ENCODE results near the gene PPIF. TPM values are rescaled to one million over a fixed set of nuclear protein-coding genes. Genes with fewer than 3 reads are reported as not detected.
"Not testable (repeated sequence)": the region's sequence is repeated elsewhere in the genome, so short reads cannot be mapped to it uniquely, and the experiment has no call there.

Gene PPIF
- total and polyA plus RNA-seq, 4 donors: 22.2 to 84.3 (median 60.0) TPM

DNA sequence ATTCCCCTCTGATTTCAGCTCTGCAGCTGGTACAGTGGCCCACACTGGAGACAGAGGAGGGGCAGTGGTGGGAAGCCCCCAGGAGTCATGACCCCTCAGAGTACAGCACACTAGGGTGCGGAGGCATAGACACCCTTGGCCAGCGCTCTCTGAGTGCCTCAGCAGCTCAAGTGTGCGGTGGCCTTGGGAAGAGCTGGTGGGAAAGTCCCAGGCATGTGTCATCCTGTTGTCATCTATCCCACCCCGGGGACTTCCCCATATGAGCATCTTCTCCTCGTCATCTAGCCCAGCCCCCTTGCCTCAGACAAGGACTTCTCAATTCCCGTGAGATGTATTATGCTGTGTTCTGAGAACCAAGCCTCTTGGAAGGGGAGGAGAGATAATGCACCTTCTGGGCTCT is 15.6 kb upstream of the PPIF start:
- DNase-seq (ENCODE audit: low spot score): no peak
- WGBS: 75% methylated on average over 6 of the region's 6 CpGs
- Histone ChIP-seq H3K9ac (ENCODE audit: low read depth in 1 of 2, low read length in 2 of 2) (no peak overlapping the region), H3K36me3 (ENCODE audit: control insufficient read depth in 4 of 4, insufficient read depth in 3 of 4, low read depth in 1 of 4, low read length in 3 of 4) (no peaks in the 10 kb centered on the region), H3K9me3 (ENCODE audit: control insufficient read depth in 4 of 4, low read length in 3 of 4) (no peaks in the 10 kb centered on the region), H3K4me3 (ENCODE audit: low read depth in 1 of 3, low read length in 3 of 3) (no peak overlapping the region), H3K27me3 (ENCODE audit: control insufficient read depth in 4 of 4, insufficient read depth in 4 of 4, low read length in 3 of 4) (no peaks in the 10 kb centered on the region), H3K4me1 (ENCODE audit: control insufficient read depth in 4 of 4, insufficient read depth in 4 of 4, low read length in 3 of 4) (peaks cover 9 to 25% (median 21%) of the 10 kb centered on the region in 4 donors), H3K27ac (ENCODE audit: low read depth in 1 of 2, low read length in 2 of 2) (no peak overlapping the region)
- no peak for TF ChIP-seq RXRA (IDR thresholded peaks at IDR 0.05)
- no peak for TF ChIP-seq SP1 (IDR thresholded peaks at IDR 0.05)
- TF ChIP-seq, protein P1, sequence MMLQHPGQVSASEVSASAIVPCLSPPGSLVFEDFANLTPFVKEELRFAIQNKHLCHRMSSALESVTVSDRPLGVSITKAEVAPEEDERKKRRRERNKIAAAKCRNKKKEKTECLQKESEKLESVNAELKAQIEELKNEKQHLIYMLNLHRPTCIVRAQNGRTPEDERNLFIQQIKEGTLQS (IDR thresholded peaks at IDR 0.05): no peak
- TF ChIP-seq FOXA1 (IDR thresholded peaks at IDR 0.05): no peak
- no peak for TF ChIP-seq JUND (IDR thresholded peaks at IDR 0.05)
- TF ChIP-seq EGR1 (IDR thresholded peaks at IDR 0.05; ENCODE audit: low read depth in 2 of 2): no peak
- TF ChIP-seq, protein P2, sequence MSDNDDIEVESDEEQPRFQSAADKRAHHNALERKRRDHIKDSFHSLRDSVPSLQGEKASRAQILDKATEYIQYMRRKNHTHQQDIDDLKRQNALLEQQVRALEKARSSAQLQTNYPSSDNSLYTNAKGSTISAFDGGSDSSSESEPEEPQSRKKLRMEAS (IDR thresholded peaks at IDR 0.05): no peak
- no peak for TF ChIP-seq ZBTB33 (IDR thresholded peaks at IDR 0.05)
- TF ChIP-seq RAD21 (IDR thresholded peaks at IDR 0.05): no peak
- TF ChIP-seq TAF1 (conservative IDR thresholded peaks at IDR 0.05): no peak
- TF ChIP-seq FOXA2 (IDR thresholded peaks at IDR 0.05): no peak
- TF ChIP-seq HNF4A (conservative IDR thresholded peaks at IDR 0.05): no peak
- TF ChIP-seq HNF4G (IDR thresholded peaks at IDR 0.05): no peak
- TF ChIP-seq NR2F2 (IDR thresholded peaks at IDR 0.05): no peak

DNA sequence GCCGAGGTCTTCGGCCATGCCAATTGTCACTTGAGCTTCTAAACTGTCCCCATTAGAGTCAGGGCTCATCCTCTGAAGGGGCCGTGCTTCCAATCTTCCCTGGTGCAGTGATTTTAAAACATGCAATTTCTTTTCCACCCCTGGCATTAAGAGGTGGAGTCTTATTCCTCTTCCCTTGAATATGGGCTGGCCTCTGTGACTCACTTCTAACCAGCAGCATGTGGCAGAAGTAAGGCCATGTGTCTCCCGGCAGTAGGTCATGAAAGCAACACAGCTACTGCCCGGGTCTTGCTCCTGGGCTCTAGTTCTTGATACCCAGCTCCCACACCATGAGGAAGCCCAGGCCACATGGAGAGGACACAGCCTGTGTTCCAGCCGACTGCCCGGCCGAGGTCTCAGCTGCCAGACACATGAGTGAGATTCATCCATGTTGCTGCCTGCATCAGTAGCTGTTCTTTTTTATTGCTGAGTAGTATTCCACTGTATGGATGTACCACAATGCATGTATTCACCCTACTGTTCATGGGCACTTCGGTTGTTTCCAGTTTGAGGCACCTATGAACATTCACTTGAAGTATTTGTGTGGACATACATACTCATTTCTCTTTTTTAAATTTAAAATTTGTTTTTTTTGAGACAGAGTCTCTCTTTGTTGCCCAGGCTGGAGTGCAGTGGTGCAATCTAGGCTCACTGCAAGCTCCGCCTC is 14.5 kb upstream of the PPIF start:
- H3K27ac ChIP-seq (ENCODE audit: low read depth in 1 of 2, low read length in 2 of 2): not testable (repeated sequence)
- 98% methylated on average over 2 of the region's 10 CpGs for WGBS

GRCh38 chr10:79333513-79333912 is 13.8 kb upstream of the PPIF start:
- Histone ChIP-seq H3K4me1 (ENCODE audit: control insufficient read depth in 4 of 4, insufficient read depth in 4 of 4, low read length in 3 of 4) (peaks cover 9 to 29% (median 21%) of the 10 kb centered on the region in 4 donors), H3K9ac (ENCODE audit: low read depth in 1 of 2, low read length in 2 of 2) (no peak overlapping the region), H3K9me3 (ENCODE audit: control insufficient read depth in 4 of 4, low read length in 3 of 4) (no peaks in the 10 kb centered on the region), H3K27me3 (ENCODE audit: control insufficient read depth in 4 of 4, insufficient read depth in 4 of 4, low read length in 3 of 4) (no peaks in the 10 kb centered on the region), H3K36me3 (ENCODE audit: control insufficient read depth in 4 of 4, insufficient read depth in 3 of 4, low read depth in 1 of 4, low read length in 3 of 4) (no peaks in the 10 kb centered on the region), H3K27ac (ENCODE audit: low read depth in 1 of 2, low read length in 2 of 2) (no peak overlapping the region), H3K4me3 (ENCODE audit: low read depth in 1 of 3, low read length in 3 of 3) (no peak overlapping the region)
- TF ChIP-seq NR2F2 (IDR thresholded peaks at IDR 0.05) (no peak), FOXA1 (IDR thresholded peaks at IDR 0.05) (no peak), ZBTB33 (IDR thresholded peaks at IDR 0.05) (no peak), RAD21 (IDR thresholded peaks at IDR 0.05) (no peak), EGR1 (IDR thresholded peaks at IDR 0.05; ENCODE audit: low read depth in 2 of 2) (no peak), HNF4A (conservative IDR thresholded peaks at IDR 0.05) (no peak), TAF1 (conservative IDR thresholded peaks at IDR 0.05) (no peak), GABPA (IDR thresholded peaks at IDR 0.05 in 1 of 2, conservative IDR thresholded peaks at IDR 0.05 in 1 of 2) (no peak)
- TF ChIP-seq, protein P1 (IDR thresholded peaks at IDR 0.05): no peak
- TF ChIP-seq, protein P3, sequence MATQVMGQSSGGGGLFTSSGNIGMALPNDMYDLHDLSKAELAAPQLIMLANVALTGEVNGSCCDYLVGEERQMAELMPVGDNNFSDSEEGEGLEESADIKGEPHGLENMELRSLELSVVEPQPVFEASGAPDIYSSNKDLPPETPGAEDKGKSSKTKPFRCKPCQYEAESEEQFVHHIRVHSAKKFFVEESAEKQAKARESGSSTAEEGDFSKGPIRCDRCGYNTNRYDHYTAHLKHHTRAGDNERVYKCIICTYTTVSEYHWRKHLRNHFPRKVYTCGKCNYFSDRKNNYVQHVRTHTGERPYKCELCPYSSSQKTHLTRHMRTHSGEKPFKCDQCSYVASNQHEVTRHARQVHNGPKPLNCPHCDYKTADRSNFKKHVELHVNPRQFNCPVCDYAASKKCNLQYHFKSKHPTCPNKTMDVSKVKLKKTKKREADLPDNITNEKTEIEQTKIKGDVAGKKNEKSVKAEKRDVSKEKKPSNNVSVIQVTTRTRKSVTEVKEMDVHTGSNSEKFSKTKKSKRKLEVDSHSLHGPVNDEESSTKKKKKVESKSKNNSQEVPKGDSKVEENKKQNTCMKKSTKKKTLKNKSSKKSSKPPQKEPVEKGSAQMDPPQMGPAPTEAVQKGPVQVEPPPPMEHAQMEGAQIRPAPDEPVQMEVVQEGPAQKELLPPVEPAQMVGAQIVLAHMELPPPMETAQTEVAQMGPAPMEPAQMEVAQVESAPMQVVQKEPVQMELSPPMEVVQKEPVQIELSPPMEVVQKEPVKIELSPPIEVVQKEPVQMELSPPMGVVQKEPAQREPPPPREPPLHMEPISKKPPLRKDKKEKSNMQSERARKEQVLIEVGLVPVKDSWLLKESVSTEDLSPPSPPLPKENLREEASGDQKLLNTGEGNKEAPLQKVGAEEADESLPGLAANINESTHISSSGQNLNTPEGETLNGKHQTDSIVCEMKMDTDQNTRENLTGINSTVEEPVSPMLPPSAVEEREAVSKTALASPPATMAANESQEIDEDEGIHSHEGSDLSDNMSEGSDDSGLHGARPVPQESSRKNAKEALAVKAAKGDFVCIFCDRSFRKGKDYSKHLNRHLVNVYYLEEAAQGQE (IDR thresholded peaks at IDR 0.05): no peak
- TF ChIP-seq, protein P4, sequence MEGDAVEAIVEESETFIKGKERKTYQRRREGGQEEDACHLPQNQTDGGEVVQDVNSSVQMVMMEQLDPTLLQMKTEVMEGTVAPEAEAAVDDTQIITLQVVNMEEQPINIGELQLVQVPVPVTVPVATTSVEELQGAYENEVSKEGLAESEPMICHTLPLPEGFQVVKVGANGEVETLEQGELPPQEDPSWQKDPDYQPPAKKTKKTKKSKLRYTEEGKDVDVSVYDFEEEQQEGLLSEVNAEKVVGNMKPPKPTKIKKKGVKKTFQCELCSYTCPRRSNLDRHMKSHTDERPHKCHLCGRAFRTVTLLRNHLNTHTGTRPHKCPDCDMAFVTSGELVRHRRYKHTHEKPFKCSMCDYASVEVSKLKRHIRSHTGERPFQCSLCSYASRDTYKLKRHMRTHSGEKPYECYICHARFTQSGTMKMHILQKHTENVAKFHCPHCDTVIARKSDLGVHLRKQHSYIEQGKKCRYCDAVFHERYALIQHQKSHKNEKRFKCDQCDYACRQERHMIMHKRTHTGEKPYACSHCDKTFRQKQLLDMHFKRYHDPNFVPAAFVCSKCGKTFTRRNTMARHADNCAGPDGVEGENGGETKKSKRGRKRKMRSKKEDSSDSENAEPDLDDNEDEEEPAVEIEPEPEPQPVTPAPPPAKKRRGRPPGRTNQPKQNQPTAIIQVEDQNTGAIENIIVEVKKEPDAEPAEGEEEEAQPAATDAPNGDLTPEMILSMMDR (IDR thresholded peaks at IDR 0.05; ENCODE audit: low read depth, low read length, missing input control): no peak
- DNase-seq (ENCODE audit: low spot score): no peak
- WGBS: 94% methylated on average over 2 of the region's 2 CpGs

More for the DNA sequence above, 14.5 kb upstream of the PPIF start:
- H3K9me3 ChIP-seq (ENCODE audit: control insufficient read depth in 4 of 4, low read length in 3 of 4); H3K4me3 ChIP-seq (ENCODE audit: low read depth in 1 of 3, low read length in 3 of 3); H3K36me3 ChIP-seq (ENCODE audit: control insufficient read depth in 4 of 4, insufficient read depth in 3 of 4, low read depth in 1 of 4, low read length in 3 of 4); DNase-seq (ENCODE audit: low spot score); H3K27me3 ChIP-seq (ENCODE audit: control insufficient read depth in 4 of 4, insufficient read depth in 4 of 4, low read length in 3 of 4); H3K9ac ChIP-seq (ENCODE audit: low read depth in 1 of 2, low read length in 2 of 2): not testable (repeated sequence)
- peaks cover 9 to 28% (median 21%) of the 10 kb centered on the region in 4 donors for H3K4me1 ChIP-seq (ENCODE audit: control insufficient read depth in 4 of 4, insufficient read depth in 4 of 4, low read length in 3 of 4)
